Activated naive CD4-positive, alpha-beta T cell treated with anti-CD3 and anti-CD28 coated beads for 36 hours (primary cell): ENCODE results near the gene ACAD9. TPM values are rescaled to one million over a fixed set of nuclear protein-coding genes. Genes with fewer than 3 reads are reported as not detected.

ENCODE experiments used
- CTCF ChIA-PET: fragments of 350-600 bp; sonication (Branson Sonifier 250); formaldehyde crosslinking; loops from one replicate; lab custom pipeline; 2021; ENCODE audit warnings: antibody characterized with exemption; lab: Charles Lee
- DNase-seq: peaks from one replicate; pipeline ENCODE4 v3.0.0-alpha.2; 2020
- H3K27ac Mint-ChIP-seq: one replicate; pipeline ENCODE4 v1.8.0; 2021; ENCODE audit warnings: mild to moderate bottlenecking, mixed read lengths
- H3K27me3 Mint-ChIP-seq: one replicate; pipeline ENCODE4 v1.8.0; 2021; ENCODE audit warnings: low read depth, mixed read lengths
- H3K36me3 Mint-ChIP-seq: one replicate; pipeline ENCODE4 v1.8.0; 2021; ENCODE audit warnings: low read depth, mixed read lengths
- H3K4me1 Mint-ChIP-seq: one replicate; pipeline ENCODE4 v1.8.0; 2021; ENCODE audit warnings: low read depth, mixed read lengths
- H3K4me3 Mint-ChIP-seq: one replicate; pipeline ENCODE4 v1.8.0; 2021; ENCODE audit warnings: mild to moderate bottlenecking, moderate library complexity, mixed read lengths
- H3K9me3 Mint-ChIP-seq: one replicate; pipeline ENCODE4 v1.8.0; 2021; ENCODE audit warnings: mixed read lengths
- intact Hi-C: fragments of 100-400 bp; cut with micrococcal nuclease; formaldehyde crosslinking; loops from one replicate; pipeline ENCODE4 v1.15.1; 2023
- total RNA-seq, 2 experiments: library from RNA; stranded (reverse); gene quantifications; one replicate each; pipeline ENCODE4 v1.2.3, GENCODE V29; 2021

Gene ACAD9
- total RNA-seq, 2 experiments from 2014 or later, result 37.0 to 40.6 TPM

DNA sequence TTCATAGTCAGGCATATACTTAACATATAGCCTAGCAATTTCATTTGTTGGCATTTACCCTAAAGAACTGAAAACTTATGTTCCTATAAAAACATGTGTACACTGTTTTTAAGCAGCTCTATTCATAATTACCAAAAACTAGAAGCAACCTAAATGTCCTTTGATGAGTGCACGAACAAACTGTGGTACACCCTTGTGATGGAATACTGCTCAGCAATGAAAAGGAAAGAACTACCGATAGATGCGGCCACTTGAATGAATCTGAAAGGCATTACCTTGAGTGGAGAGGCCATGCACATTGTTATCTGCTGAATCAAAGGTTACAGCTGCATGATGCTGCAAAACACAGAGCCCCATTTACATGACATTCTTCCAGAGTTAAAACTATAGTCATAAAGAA is 69.7 kb downstream of the ACAD9 start:
- intact Hi-C loops, result no loop called here
- H3K9me3 Mint-ChIP-seq, result no peaks in the 10 kb centered on the region
- no peak overlapping the region for H3K27ac Mint-ChIP-seq
- CTCF ChIA-PET, result interaction anchor here (0.6 to 0.9 kb wide), 2 partner anchors 21 to 178 kb away, joined by 3 read pairs; no protein-coding TSS in a partner anchor
- no peaks in the 10 kb centered on the region for H3K4me1 Mint-ChIP-seq
- no peaks in the 10 kb centered on the region for H3K27me3 Mint-ChIP-seq
- H3K36me3 Mint-ChIP-seq, result no peaks in the 10 kb centered on the region
- no peak overlapping the region for H3K4me3 Mint-ChIP-seq
- DNase-seq, result no peak

DNA sequence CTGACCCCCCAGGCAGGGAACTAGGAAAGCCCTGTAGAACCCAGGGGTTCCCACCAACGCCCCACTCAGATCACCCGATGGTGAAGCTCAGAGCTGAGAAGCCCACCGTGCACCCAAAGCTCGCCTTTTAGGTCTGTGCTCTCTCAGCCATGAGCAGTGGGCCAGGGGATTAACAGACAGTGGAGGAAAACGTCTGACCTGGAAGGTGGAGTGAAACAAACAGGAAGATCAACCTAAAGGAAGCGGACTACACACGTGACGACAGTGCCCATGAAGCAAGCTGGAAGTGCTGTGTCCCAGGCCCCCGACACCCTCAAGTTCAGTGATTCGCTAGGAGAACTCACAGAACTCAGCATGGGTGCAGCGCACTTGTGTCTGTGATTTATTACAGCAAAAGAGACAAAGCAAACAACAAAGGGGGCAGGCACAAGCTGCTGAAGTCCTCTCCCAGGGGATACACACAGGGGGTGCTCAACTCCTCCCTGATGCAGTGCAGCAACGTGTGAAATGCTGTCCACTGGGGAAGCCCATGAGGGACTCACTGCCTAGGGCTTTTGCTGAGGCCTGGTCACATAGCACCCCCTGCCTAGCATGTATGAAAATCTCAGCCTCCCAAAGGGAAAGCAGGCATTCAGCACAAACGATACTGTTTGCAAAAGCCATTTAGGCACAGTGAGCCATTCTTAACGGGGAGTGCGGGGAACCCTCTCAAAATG is 71.0 kb downstream of the ACAD9 start:
- peak; percentile 44 for DNase-seq
- no peaks in the 10 kb centered on the region for H3K9me3 Mint-ChIP-seq
- H3K27me3 Mint-ChIP-seq, result no peaks in the 10 kb centered on the region
- no peaks in the 10 kb centered on the region for H3K36me3 Mint-ChIP-seq
- intact Hi-C loops, result no loop called here
- CTCF ChIA-PET, result interaction anchor here (1.1 kb wide), 1 partner anchor 333 kb away, joined by 4 read pairs; no protein-coding TSS in a partner anchor
- no peak overlapping the region for H3K4me3 Mint-ChIP-seq
- H3K27ac Mint-ChIP-seq, result no peak overlapping the region
- no peaks in the 10 kb centered on the region for H3K4me1 Mint-ChIP-seq

DNA sequence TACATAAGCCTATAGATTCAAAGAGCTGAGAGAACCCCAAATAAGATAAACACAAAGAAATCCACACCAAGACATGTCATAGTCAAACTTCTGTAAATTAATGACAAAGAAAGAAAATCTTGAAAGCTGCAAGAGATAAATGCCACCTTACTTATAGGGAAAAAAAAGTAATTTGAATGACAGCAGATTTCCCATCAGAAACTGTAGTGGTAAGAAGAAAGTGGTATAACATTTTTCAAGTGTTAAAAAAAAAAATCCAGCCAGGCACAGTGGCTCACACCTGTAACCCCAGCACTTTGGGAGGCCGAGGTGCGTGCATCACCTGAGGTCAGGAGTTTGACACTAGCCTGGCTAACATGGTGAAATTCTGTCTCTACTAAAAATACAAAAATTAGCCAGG is 77.0 kb downstream of the ACAD9 start:
- no peaks in the 10 kb centered on the region for H3K36me3 Mint-ChIP-seq
- H3K9me3 Mint-ChIP-seq, result peaks cover 3% of the 10 kb centered on the region
- DNase-seq, result no peak
- intact Hi-C loops, result no loop called here
- CTCF ChIA-PET, result no interaction called here
- no peaks in the 10 kb centered on the region for H3K4me1 Mint-ChIP-seq
- H3K27ac Mint-ChIP-seq, result no peak overlapping the region
- H3K4me3 Mint-ChIP-seq, result no peak overlapping the region
- H3K27me3 Mint-ChIP-seq, result no peaks in the 10 kb centered on the region

Other genes starting within 250 kb of the ACAD9 start
- gene RPN1, start 228.8 kb upstream of the ACAD9 start, total RNA-seq, result 100 to 1,000 TPM; 124 to 129 TPM
- gene RAB7A, start 153.4 kb upstream of the ACAD9 start, total RNA-seq, result 100 to 1,000 TPM; 222 to 228 TPM
- gene CFAP92, start 114.5 kb downstream of the ACAD9 start, total RNA-seq, result under 1 TPM; 0.32 to 0.48 TPM
- under 1 TPM; 0.10 to 0.20 TPM for gene EFCC1, start 121.7 kb downstream of the ACAD9 start, total RNA-seq
- gene GP9, start 181.2 kb downstream of the ACAD9 start, total RNA-seq, result not detected
- gene RAB43, start 242.2 kb downstream of the ACAD9 start, total RNA-seq, result 10 to 100 TPM; 73.9 to 80.0 TPM